HEK293T (cell line): ENCODE measurements around the gene STXBP3.

Experiments used
- FOXA1 ChIP-seq: fragments of 450-650 bp; IDR thresholded peaks from 2 replicates; pipeline ENCODE4 v1.6.1; 2016; ENCODE audit warnings: mild to moderate bottlenecking
- SUZ12 ChIP-seq: fragments of 450-650 bp; IDR thresholded peaks from 2 replicates; pipeline ENCODE4 v1.6.1; 2016; ENCODE audit warnings: mild to moderate bottlenecking
- TARDBP ChIP-seq: fragments of 450-650 bp; IDR thresholded peaks from 2 replicates; pipeline ENCODE4 v1.6.1; 2016
- ZNF384 ChIP-seq: fragments of 450-650 bp; IDR thresholded peaks from 2 replicates; pipeline ENCODE4 v1.6.1; 2016
- TF ChIP-seq, protein P1 (sequence below): fragments of 450-650 bp; IDR thresholded peaks from 2 replicates; pipeline ENCODE4 v1.6.1; 2016

DNA sequence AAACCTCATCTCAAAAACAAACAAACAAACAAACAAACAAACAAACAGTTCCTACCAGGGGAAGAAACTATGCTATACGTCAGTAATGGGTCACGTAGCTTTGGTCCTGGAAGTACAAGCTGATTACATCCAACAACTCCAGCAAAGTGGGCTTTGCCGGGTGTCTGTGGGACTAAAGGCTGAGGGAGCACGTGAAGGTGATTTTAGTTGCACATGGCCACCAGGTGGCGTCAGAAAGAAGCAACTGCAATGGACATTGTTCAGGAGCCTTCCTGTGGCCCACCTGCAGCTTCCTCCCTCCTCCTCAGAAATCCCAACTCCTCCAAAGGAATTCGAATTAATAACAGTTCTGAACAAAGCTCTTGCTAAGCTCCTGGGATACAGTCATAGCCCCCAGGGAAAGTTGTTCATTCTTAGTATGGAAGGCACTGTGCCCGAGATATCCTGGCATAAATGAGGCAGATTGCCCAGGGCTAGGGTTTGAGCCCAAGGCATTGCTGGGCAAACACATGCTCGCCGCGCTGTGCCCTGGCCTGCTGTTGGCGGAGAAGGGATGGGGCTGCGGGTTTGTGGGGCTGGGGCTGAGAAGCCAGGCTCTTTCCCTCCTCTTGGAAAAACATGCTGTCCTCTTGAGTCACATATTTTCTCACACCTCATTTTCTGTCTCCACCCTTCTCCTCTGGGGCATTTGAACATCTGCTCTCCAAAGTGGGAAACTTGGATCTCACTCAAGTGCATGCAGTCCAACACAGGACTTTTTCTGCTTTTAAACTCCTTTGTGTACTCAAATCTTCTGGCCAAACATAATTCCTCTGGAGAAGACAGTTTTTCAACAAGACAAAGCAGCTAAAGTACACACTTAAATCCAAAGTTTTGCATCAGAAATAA lies 81.8 kb downstream of the STXBP3 start:
- TF ChIP-seq FOXA1 (no peak), TARDBP (no peak), SUZ12 (no peak), ZNF384 (no peak)
- TF ChIP-seq, protein P1, sequence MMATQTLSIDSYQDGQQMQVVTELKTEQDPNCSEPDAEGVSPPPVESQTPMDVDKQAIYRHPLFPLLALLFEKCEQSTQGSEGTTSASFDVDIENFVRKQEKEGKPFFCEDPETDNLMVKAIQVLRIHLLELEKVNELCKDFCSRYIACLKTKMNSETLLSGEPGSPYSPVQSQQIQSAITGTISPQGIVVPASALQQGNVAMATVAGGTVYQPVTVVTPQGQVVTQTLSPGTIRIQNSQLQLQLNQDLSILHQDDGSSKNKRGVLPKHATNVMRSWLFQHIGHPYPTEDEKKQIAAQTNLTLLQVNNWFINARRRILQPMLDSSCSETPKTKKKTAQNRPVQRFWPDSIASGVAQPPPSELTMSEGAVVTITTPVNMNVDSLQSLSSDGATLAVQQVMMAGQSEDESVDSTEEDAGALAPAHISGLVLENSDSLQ = no peak
